ENCODE data around the gene BCL6.

BCL6 gene

GRCh38 chr3:187759601-187760000 is 14.3 kb upstream of the BCL6 start:
- DNase-seq, result no peak

- no peak for DNase-seq
These were observed 13.2 kb upstream of the BCL6 start for GRCh38 chr3:187758318-187758955.

- no peak for DNase-seq
These were observed 8.2 kb upstream of the BCL6 start for GRCh38 chr3:187753516-187753915.

- peak; percentile 14 for DNase-seq
These were observed 5.3 kb upstream of the BCL6 start for GRCh38 chr3:187750513-187751123.

- peak; percentile 67 for DNase-seq
These were observed 4.8 kb upstream of the BCL6 start for GRCh38 chr3:187750006-187750512.

- peak; percentile 97 for DNase-seq
These were observed 2.8 kb upstream of the BCL6 start for GRCh38 chr3:187748050-187748481.

GRCh38 chr3:187747506-187747905 is 2.2 kb upstream of the BCL6 start:
- DNase-seq, result peak; percentile 16

GRCh38 chr3:187746442-187747281 is 1.4 kb upstream of the BCL6 start:
- DNase-seq, result peak; percentile 72

GRCh38 chr3:187746059-187746441 is 782 bp upstream of the BCL6 start:
- DNase-seq, result no peak

GRCh38 chr3:187744169-187745151 is 808 bp downstream of the BCL6 start:
- DNase-seq, result peak; percentile 88

GRCh38 chr3:187743195-187744141 is 1.8 kb downstream of the BCL6 start:
- DNase-seq, result peak; percentile 83

- no peak for DNase-seq
These were observed 2.7 kb downstream of the BCL6 start for GRCh38 chr3:187742351-187743171.

GRCh38 chr3:187741403-187742350 is 3.6 kb downstream of the BCL6 start:
- DNase-seq, result peak; percentile 85

GRCh38 chr3:187740421-187741399 is 4.6 kb downstream of the BCL6 start:
- DNase-seq, result peak; percentile 91

GRCh38 chr3:187739561-187740332 is 5.5 kb downstream of the BCL6 start:
- DNase-seq, result peak; percentile 96

- DNase-seq, result no peak
These were observed 6.1 kb downstream of the BCL6 start for GRCh38 chr3:187739094-187739560.
